K562 (cell line): ENCODE results near the gene SPINK4. TPM values are rescaled to one million over a fixed set of nuclear protein-coding genes. Genes with fewer than 3 reads are reported as not detected.

Experiments
- polyA plus RNA-seq, 8 experiments: library from polyadenylated mRNA; depleted of rRNA in 4 of 8; stranded (reverse) in 5 of 8; unstranded in 3 of 8; fragments of >200 nt; fragmentation: Nextera tagmentation in 2 of 8; fragmentation: Illumina TruSeq in 1 of 8; extraction: Ambion mirVana in 2 of 8; extraction: Trizol in 1 of 8; gene quantifications; 2 replicates each; pipeline versions ENCODE4 v1.2.1 to v1.2.3, GENCODE V29; 2011 to 2014; ENCODE audit warnings: inconsistent platforms in 1 of 8, missing spikeins in 1 of 8
- total RNA-seq, 7 experiments: library from RNA; depleted of rRNA in 6 of 7; stranded (reverse); fragments of >200 nt in 6 of 7; fragmentation: Illumina TruSeq in 2 of 7; extraction: Trizol in 2 of 7; gene quantifications; 2 replicates each; pipeline versions ENCODE4 v1.2.1 to v1.2.3, GENCODE V29; 2011 to 2021; ENCODE audit warnings: low replicate concordance in 1 of 7

SPINK4 gene
- total and polyA plus RNA-seq, 9 of the 15 experiments (the other 6 are each of a cell fraction or from before 2014, with no cell fraction given), result 0.74 to 5.5 (median 2.1) TPM; not detected in 2

Other genes starting within 250 kb of the SPINK4 start
Only the 7 nearest of the 10 such genes appear.
- 16.0 and 17.0 TPM in 2 replicates for gene SMU1, start 163.5 kb upstream of the SPINK4 start, total RNA-seq (2014; rRNA removed)
- 33.4 and 35.9 TPM in 2 replicates for gene SMU1, start 163.5 kb upstream of the SPINK4 start, total RNA-seq (2014; rRNA removed; fragmentation: Illumina TruSeq; extraction: Trizol)
- 27.6 and 28.2 TPM in 2 replicates for gene SMU1, start 163.5 kb upstream of the SPINK4 start, total RNA-seq (2015; rRNA removed; fragmentation: Illumina TruSeq; extraction: Trizol)
- gene SMU1, start 163.5 kb upstream of the SPINK4 start, total RNA-seq (2021), result 19.1 and 21.7 TPM in 2 replicates
- gene SMU1, start 163.5 kb upstream of the SPINK4 start, polyA plus RNA-seq (2011; rRNA removed), result 15.3 and 20.7 TPM in 2 replicates
- 16.6 and 17.9 TPM in 2 replicates for gene SMU1, start 163.5 kb upstream of the SPINK4 start, polyA plus RNA-seq (2014; fragmentation: Illumina TruSeq; extraction: Trizol)
- 10 to 100 TPM; 20.5 to 23.9 TPM for gene SMU1, start 163.5 kb upstream of the SPINK4 start, polyA plus RNA-seq (2014; fragmentation: Nextera tagmentation; extraction: Ambion mirVana)
- 13.2 and 15.0 TPM in 2 replicates for gene SMU1, start 163.5 kb upstream of the SPINK4 start, polyA plus RNA-seq (2014; rRNA removed)
- 7.1 and 8.7 TPM in 2 replicates for gene B4GALT1, start 72.8 kb upstream of the SPINK4 start, total RNA-seq (2014; rRNA removed)
- 4.4 and 4.8 TPM in 2 replicates for gene B4GALT1, start 72.8 kb upstream of the SPINK4 start, total RNA-seq (2014; rRNA removed; fragmentation: Illumina TruSeq; extraction: Trizol)
- 3.7 and 4.1 TPM in 2 replicates for gene B4GALT1, start 72.8 kb upstream of the SPINK4 start, total RNA-seq (2015; rRNA removed; fragmentation: Illumina TruSeq; extraction: Trizol)
- 22.0 and 26.8 TPM in 2 replicates for gene B4GALT1, start 72.8 kb upstream of the SPINK4 start, total RNA-seq (2021)
- 9.6 and 10.1 TPM in 2 replicates for gene B4GALT1, start 72.8 kb upstream of the SPINK4 start, polyA plus RNA-seq (2011; rRNA removed)
- 21.4 and 23.8 TPM in 2 replicates for gene B4GALT1, start 72.8 kb upstream of the SPINK4 start, polyA plus RNA-seq (2014; fragmentation: Illumina TruSeq; extraction: Trizol)
- gene B4GALT1, start 72.8 kb upstream of the SPINK4 start, polyA plus RNA-seq (2014; fragmentation: Nextera tagmentation; extraction: Ambion mirVana), result 1 to 10 TPM; 5.2 to 6.0 TPM
- 10.7 and 13.2 TPM in 2 replicates for gene B4GALT1, start 72.8 kb upstream of the SPINK4 start, polyA plus RNA-seq (2014; rRNA removed)
- gene BAG1, start 24.5 kb downstream of the SPINK4 start, total RNA-seq (2014; rRNA removed), result 76.1 and 106 TPM in 2 replicates
- gene BAG1, start 24.5 kb downstream of the SPINK4 start, total RNA-seq (2014; rRNA removed; fragmentation: Illumina TruSeq; extraction: Trizol), result 56.0 and 57.6 TPM in 2 replicates
- 56.0 and 59.2 TPM in 2 replicates for gene BAG1, start 24.5 kb downstream of the SPINK4 start, total RNA-seq (2015; rRNA removed; fragmentation: Illumina TruSeq; extraction: Trizol)
- gene BAG1, start 24.5 kb downstream of the SPINK4 start, total RNA-seq (2021), result 86.6 and 94.5 TPM in 2 replicates
- 30.3 and 46.1 TPM in 2 replicates for gene BAG1, start 24.5 kb downstream of the SPINK4 start, polyA plus RNA-seq (2011; rRNA removed)
- gene BAG1, start 24.5 kb downstream of the SPINK4 start, polyA plus RNA-seq (2014; fragmentation: Illumina TruSeq; extraction: Trizol), result 56.9 and 60.0 TPM in 2 replicates
- 10 to 100 TPM in 1 of 2 experiments, 1 to 10 TPM in 1; 9.7 to 10.0 TPM for gene BAG1, start 24.5 kb downstream of the SPINK4 start, polyA plus RNA-seq (2014; fragmentation: Nextera tagmentation; extraction: Ambion mirVana)
- 103 and 120 TPM in 2 replicates for gene BAG1, start 24.5 kb downstream of the SPINK4 start, polyA plus RNA-seq (2014; rRNA removed)
- gene CHMP5, start 24.9 kb downstream of the SPINK4 start, total RNA-seq (2014; rRNA removed), result 34.2 and 42.8 TPM in 2 replicates
- 59.9 and 71.6 TPM in 2 replicates for gene CHMP5, start 24.9 kb downstream of the SPINK4 start, total RNA-seq (2014; rRNA removed; fragmentation: Illumina TruSeq; extraction: Trizol)
- 33.8 and 36.5 TPM in 2 replicates for gene CHMP5, start 24.9 kb downstream of the SPINK4 start, total RNA-seq (2015; rRNA removed; fragmentation: Illumina TruSeq; extraction: Trizol)
- 36.0 and 39.3 TPM in 2 replicates for gene CHMP5, start 24.9 kb downstream of the SPINK4 start, total RNA-seq (2021)
- 53.3 and 67.2 TPM in 2 replicates for gene CHMP5, start 24.9 kb downstream of the SPINK4 start, polyA plus RNA-seq (2011; rRNA removed)
- 50.9 and 53.0 TPM in 2 replicates for gene CHMP5, start 24.9 kb downstream of the SPINK4 start, polyA plus RNA-seq (2014; fragmentation: Illumina TruSeq; extraction: Trizol)
- 100 to 1,000 TPM in 1 of 2 experiments, 10 to 100 TPM in 1; 99.5 to 105 TPM for gene CHMP5, start 24.9 kb downstream of the SPINK4 start, polyA plus RNA-seq (2014; fragmentation: Nextera tagmentation; extraction: Ambion mirVana)
- gene CHMP5, start 24.9 kb downstream of the SPINK4 start, polyA plus RNA-seq (2014; rRNA removed), result 53.0 and 54.9 TPM in 2 replicates
- gene NFX1, start 50.3 kb downstream of the SPINK4 start, total RNA-seq (2014; rRNA removed), result 22.1 and 23.8 TPM in 2 replicates
- gene NFX1, start 50.3 kb downstream of the SPINK4 start, total RNA-seq (2014; rRNA removed; fragmentation: Illumina TruSeq; extraction: Trizol), result 26.3 and 28.7 TPM in 2 replicates
- 24.8 and 26.8 TPM in 2 replicates for gene NFX1, start 50.3 kb downstream of the SPINK4 start, total RNA-seq (2015; rRNA removed; fragmentation: Illumina TruSeq; extraction: Trizol)
- gene NFX1, start 50.3 kb downstream of the SPINK4 start, total RNA-seq (2021), result 29.9 and 30.8 TPM in 2 replicates
- 36.5 and 38.9 TPM in 2 replicates for gene NFX1, start 50.3 kb downstream of the SPINK4 start, polyA plus RNA-seq (2011; rRNA removed)
- 32.7 and 38.5 TPM in 2 replicates for gene NFX1, start 50.3 kb downstream of the SPINK4 start, polyA plus RNA-seq (2014; fragmentation: Illumina TruSeq; extraction: Trizol)
- 10 to 100 TPM in 1 of 2 experiments, 1 to 10 TPM in 1; 8.8 to 32.5 TPM for gene NFX1, start 50.3 kb downstream of the SPINK4 start, polyA plus RNA-seq (2014; fragmentation: Nextera tagmentation; extraction: Ambion mirVana)
- 24.0 TPM in 2 replicates for gene NFX1, start 50.3 kb downstream of the SPINK4 start, polyA plus RNA-seq (2014; rRNA removed)
- gene AQP7, start 162.4 kb downstream of the SPINK4 start, total RNA-seq (2014; rRNA removed), result not detected in 2 replicates
- 0.06 TPM in 1 of 2 replicates, not detected in the other for gene AQP7, start 162.4 kb downstream of the SPINK4 start, total RNA-seq (2014; rRNA removed; fragmentation: Illumina TruSeq; extraction: Trizol)
- gene AQP7, start 162.4 kb downstream of the SPINK4 start, total RNA-seq (2015; rRNA removed; fragmentation: Illumina TruSeq; extraction: Trizol), result not detected in 2 replicates
- gene AQP7, start 162.4 kb downstream of the SPINK4 start, total RNA-seq (2021), result 0.04 and 0.13 TPM in 2 replicates
- gene AQP7, start 162.4 kb downstream of the SPINK4 start, polyA plus RNA-seq (2011; rRNA removed), result 0.50 and 0.53 TPM in 2 replicates
- 0.07 and 0.15 TPM in 2 replicates for gene AQP7, start 162.4 kb downstream of the SPINK4 start, polyA plus RNA-seq (2014; fragmentation: Illumina TruSeq; extraction: Trizol)
- gene AQP7, start 162.4 kb downstream of the SPINK4 start, polyA plus RNA-seq (2014; fragmentation: Nextera tagmentation; extraction: Ambion mirVana), result under 1 TPM in 1 of 2 experiments, not detected in 1; 0.11 TPM
- gene AQP7, start 162.4 kb downstream of the SPINK4 start, polyA plus RNA-seq (2014; rRNA removed), result 0.04 and 0.46 TPM in 2 replicates
- 17.6 and 26.9 TPM in 2 replicates for gene AQP3, start 207.4 kb downstream of the SPINK4 start, total RNA-seq (2014; rRNA removed)
- 11.1 and 12.8 TPM in 2 replicates for gene AQP3, start 207.4 kb downstream of the SPINK4 start, total RNA-seq (2014; rRNA removed; fragmentation: Illumina TruSeq; extraction: Trizol)
- gene AQP3, start 207.4 kb downstream of the SPINK4 start, total RNA-seq (2015; rRNA removed; fragmentation: Illumina TruSeq; extraction: Trizol), result 13.3 and 15.1 TPM in 2 replicates
- 25.5 and 27.1 TPM in 2 replicates for gene AQP3, start 207.4 kb downstream of the SPINK4 start, total RNA-seq (2021)
- gene AQP3, start 207.4 kb downstream of the SPINK4 start, polyA plus RNA-seq (2011; rRNA removed), result 25.8 and 31.5 TPM in 2 replicates
- gene AQP3, start 207.4 kb downstream of the SPINK4 start, polyA plus RNA-seq (2014; fragmentation: Illumina TruSeq; extraction: Trizol), result 25.0 and 30.0 TPM in 2 replicates
- 1 to 10 TPM; 4.2 to 6.0 TPM for gene AQP3, start 207.4 kb downstream of the SPINK4 start, polyA plus RNA-seq (2014; fragmentation: Nextera tagmentation; extraction: Ambion mirVana)
- gene AQP3, start 207.4 kb downstream of the SPINK4 start, polyA plus RNA-seq (2014; rRNA removed), result 25.3 and 29.9 TPM in 2 replicates